ENCODE data around the gene RBP3. TPM values are rescaled to one million over a fixed set of nuclear protein-coding genes. Genes with fewer than 3 reads are reported as not detected.

RBP3 gene
- polyA plus RNA-seq, 1 donor from 2014 or later = not detected

GRCh38 chr10:47299611-47300428, 48.3 kb upstream of the RBP3 start, which contains the start of gene GDF10:
Gene GDF10 (plus strand): TSS chr10:47300197. CDS start chr10:47300652, 455 bp downstream.
- H3K9ac ChIP-seq (ENCODE audit: low read length) = peak within 1 kb of the TSS; percentile 31
- H3K9me2 ChIP-seq (ENCODE audit: insufficient read depth, low read length) = no peaks in the 10 kb centered on the region
- TF ChIP-seq EP300 (conservative IDR thresholded peaks at IDR 0.05; ENCODE audit: poor library complexity, severe bottlenecking) (peak; percentile 21), TAF1 (IDR thresholded peaks at IDR 0.05; ENCODE audit: low read depth) (no peak), MXI1 (conservative IDR thresholded peaks at IDR 0.05; ENCODE audit: poor library complexity, severe bottlenecking) (peak; percentile 35)
- H4K20me1 ChIP-seq (ENCODE audit: insufficient read depth) = no peaks in the 10 kb centered on the region
- peak within 1 kb of the TSS; percentile 71 for H3K4me3 ChIP-seq (ENCODE audit: low read length)
- H3K4me2 ChIP-seq (ENCODE audit: low read length) = peak within 1 kb of the TSS; percentile 44
- H3K27me3 ChIP-seq (ENCODE audit: insufficient read depth, low read depth, low read length) = peaks cover 28% of the 10 kb centered on the region
- no peak within 1 kb of the TSS for H3K27ac ChIP-seq (ENCODE audit: low read length)
- H2AFZ ChIP-seq (ENCODE audit: low read depth, low read length) = no peak within 1 kb of the TSS
- H3F3A ChIP-seq (ENCODE audit: insufficient read depth, low read length, poor library complexity, severe bottlenecking) = no peaks in the 10 kb centered on the region
- H3K36me3 ChIP-seq (ENCODE audit: insufficient read depth, low read length) = no peaks in the 10 kb centered on the region
- H3K79me2 ChIP-seq (replicated peaks; ENCODE audit: insufficient read depth, low read length) = no peaks in the 10 kb centered on the region
- no peaks in the 10 kb centered on the region for H3K9me3 ChIP-seq (ENCODE audit: low read length)

GRCh38 chr10:47300429-47300931, 47.7 kb upstream of the RBP3 start:
- Histone ChIP-seq H3K79me2 (replicated peaks; ENCODE audit: insufficient read depth, low read length) (no peaks in the 10 kb centered on the region), H3K4me3 (ENCODE audit: low read length) (peak overlapping the region; percentile 71), H3K27ac (ENCODE audit: low read length) (no peak overlapping the region), H4K20me1 (ENCODE audit: insufficient read depth) (no peaks in the 10 kb centered on the region), H3K9ac (ENCODE audit: low read length) (peak overlapping the region; percentile 31), H3K9me3 (ENCODE audit: low read length) (no peaks in the 10 kb centered on the region), H3F3A (ENCODE audit: insufficient read depth, low read length, poor library complexity, severe bottlenecking) (no peaks in the 10 kb centered on the region), H2AFZ (ENCODE audit: low read depth, low read length) (no peak overlapping the region), H3K9me2 (ENCODE audit: insufficient read depth, low read length) (no peaks in the 10 kb centered on the region), H3K4me2 (ENCODE audit: low read length) (peak overlapping the region; percentile 44), H3K36me3 (ENCODE audit: insufficient read depth, low read length) (no peaks in the 10 kb centered on the region), H3K27me3 (ENCODE audit: insufficient read depth, low read depth, low read length) (peaks cover 28% of the 10 kb centered on the region)
- TF ChIP-seq EP300 (conservative IDR thresholded peaks at IDR 0.05; ENCODE audit: poor library complexity, severe bottlenecking) = no peak
- TF ChIP-seq, protein P1, sequence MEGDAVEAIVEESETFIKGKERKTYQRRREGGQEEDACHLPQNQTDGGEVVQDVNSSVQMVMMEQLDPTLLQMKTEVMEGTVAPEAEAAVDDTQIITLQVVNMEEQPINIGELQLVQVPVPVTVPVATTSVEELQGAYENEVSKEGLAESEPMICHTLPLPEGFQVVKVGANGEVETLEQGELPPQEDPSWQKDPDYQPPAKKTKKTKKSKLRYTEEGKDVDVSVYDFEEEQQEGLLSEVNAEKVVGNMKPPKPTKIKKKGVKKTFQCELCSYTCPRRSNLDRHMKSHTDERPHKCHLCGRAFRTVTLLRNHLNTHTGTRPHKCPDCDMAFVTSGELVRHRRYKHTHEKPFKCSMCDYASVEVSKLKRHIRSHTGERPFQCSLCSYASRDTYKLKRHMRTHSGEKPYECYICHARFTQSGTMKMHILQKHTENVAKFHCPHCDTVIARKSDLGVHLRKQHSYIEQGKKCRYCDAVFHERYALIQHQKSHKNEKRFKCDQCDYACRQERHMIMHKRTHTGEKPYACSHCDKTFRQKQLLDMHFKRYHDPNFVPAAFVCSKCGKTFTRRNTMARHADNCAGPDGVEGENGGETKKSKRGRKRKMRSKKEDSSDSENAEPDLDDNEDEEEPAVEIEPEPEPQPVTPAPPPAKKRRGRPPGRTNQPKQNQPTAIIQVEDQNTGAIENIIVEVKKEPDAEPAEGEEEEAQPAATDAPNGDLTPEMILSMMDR (IDR thresholded peaks at IDR 0.05; ENCODE audit: poor library complexity, severe bottlenecking) = no peak
- TF ChIP-seq TAF1 (IDR thresholded peaks at IDR 0.05; ENCODE audit: low read depth) = no peak
- no peak for TF ChIP-seq EZH2 (IDR thresholded peaks at IDR 0.05; ENCODE audit: borderline replicate concordance, insufficient read depth, low read length, poor library complexity, severe bottlenecking)
- TF ChIP-seq, protein P2, sequence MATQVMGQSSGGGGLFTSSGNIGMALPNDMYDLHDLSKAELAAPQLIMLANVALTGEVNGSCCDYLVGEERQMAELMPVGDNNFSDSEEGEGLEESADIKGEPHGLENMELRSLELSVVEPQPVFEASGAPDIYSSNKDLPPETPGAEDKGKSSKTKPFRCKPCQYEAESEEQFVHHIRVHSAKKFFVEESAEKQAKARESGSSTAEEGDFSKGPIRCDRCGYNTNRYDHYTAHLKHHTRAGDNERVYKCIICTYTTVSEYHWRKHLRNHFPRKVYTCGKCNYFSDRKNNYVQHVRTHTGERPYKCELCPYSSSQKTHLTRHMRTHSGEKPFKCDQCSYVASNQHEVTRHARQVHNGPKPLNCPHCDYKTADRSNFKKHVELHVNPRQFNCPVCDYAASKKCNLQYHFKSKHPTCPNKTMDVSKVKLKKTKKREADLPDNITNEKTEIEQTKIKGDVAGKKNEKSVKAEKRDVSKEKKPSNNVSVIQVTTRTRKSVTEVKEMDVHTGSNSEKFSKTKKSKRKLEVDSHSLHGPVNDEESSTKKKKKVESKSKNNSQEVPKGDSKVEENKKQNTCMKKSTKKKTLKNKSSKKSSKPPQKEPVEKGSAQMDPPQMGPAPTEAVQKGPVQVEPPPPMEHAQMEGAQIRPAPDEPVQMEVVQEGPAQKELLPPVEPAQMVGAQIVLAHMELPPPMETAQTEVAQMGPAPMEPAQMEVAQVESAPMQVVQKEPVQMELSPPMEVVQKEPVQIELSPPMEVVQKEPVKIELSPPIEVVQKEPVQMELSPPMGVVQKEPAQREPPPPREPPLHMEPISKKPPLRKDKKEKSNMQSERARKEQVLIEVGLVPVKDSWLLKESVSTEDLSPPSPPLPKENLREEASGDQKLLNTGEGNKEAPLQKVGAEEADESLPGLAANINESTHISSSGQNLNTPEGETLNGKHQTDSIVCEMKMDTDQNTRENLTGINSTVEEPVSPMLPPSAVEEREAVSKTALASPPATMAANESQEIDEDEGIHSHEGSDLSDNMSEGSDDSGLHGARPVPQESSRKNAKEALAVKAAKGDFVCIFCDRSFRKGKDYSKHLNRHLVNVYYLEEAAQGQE (IDR thresholded peaks at IDR 0.05; ENCODE audit: borderline replicate concordance) = no peak
- no peak for TF ChIP-seq POLR2AphosphoS5 (IDR thresholded peaks at IDR 0.05)
- peak; percentile 13 for TF ChIP-seq MXI1 (conservative IDR thresholded peaks at IDR 0.05; ENCODE audit: poor library complexity, severe bottlenecking)
- no peak for TF ChIP-seq RAD21 (conservative IDR thresholded peaks at IDR 0.05)
- no peak for TF ChIP-seq SMC3 (conservative IDR thresholded peaks at IDR 0.05; ENCODE audit: poor library complexity)

Data from neural cell (in vitro differentiated cells).